ENCODE measurements around the gene GRM3.

Gene GRM3

GRCh38 chr7:86790383-86790782 lies 146.7 kb downstream of the GRM3 start:
- ATAC-seq = no peak

GRCh38 chr7:86792260-86792659 lies 148.6 kb downstream of the GRM3 start:
- ATAC-seq = no peak

GRCh38 chr7:86793136-86793535 lies 149.4 kb downstream of the GRM3 start:
- no peak for ATAC-seq

- no peak for ATAC-seq
Observed at GRCh38 chr7:86814661-86815379, 171.1 kb downstream of the GRM3 start.

GRCh38 chr7:86815556-86815955 lies 171.8 kb downstream of the GRM3 start:
- no peak for ATAC-seq

- ATAC-seq = no peak
Observed at GRCh38 chr7:86818903-86819302, 175.2 kb downstream of the GRM3 start.

GRCh38 chr7:86823769-86824168 lies 180.1 kb downstream of the GRM3 start:
- no peak for ATAC-seq

GRCh38 chr7:86825264-86825663 lies 181.6 kb downstream of the GRM3 start:
- no peak for ATAC-seq

GRCh38 chr7:86826948-86827347 lies 183.2 kb downstream of the GRM3 start:
- no peak for ATAC-seq

GRCh38 chr7:86833360-86833759 lies 189.7 kb downstream of the GRM3 start:
- no peak for ATAC-seq

- ATAC-seq = no peak
Observed at GRCh38 chr7:86837235-86837634, 193.5 kb downstream of the GRM3 start.

GRCh38 chr7:86844608-86845007 lies 200.9 kb downstream of the GRM3 start:
- ATAC-seq = peak in 1 of 2 donors; percentile 24

GRCh38 chr7:86846494-86847190 lies 202.9 kb downstream of the GRM3 start:
- no peak for ATAC-seq

- no peak for ATAC-seq
Observed at GRCh38 chr7:86848226-86848625, 204.5 kb downstream of the GRM3 start.

GRCh38 chr7:86851566-86851965 lies 207.9 kb downstream of the GRM3 start:
- no peak for ATAC-seq

- no peak for ATAC-seq
Observed at GRCh38 chr7:86863452-86863851, 219.7 kb downstream of the GRM3 start.

- no peak for ATAC-seq
Observed at GRCh38 chr7:86867163-86867762, 223.6 kb downstream of the GRM3 start.

- ATAC-seq = no peak
Observed at GRCh38 chr7:86876146-86876545, 232.4 kb downstream of the GRM3 start.

GRCh38 chr7:86884152-86884551 lies 240.4 kb downstream of the GRM3 start:
- no peak for ATAC-seq

- ATAC-seq = no peak
Observed at GRCh38 chr7:86889501-86889900, 245.8 kb downstream of the GRM3 start.

GRCh38 chr7:86898171-86898570 lies 254.5 kb downstream of the GRM3 start:
- no peak for ATAC-seq

GRCh38 chr7:86900886-86901285 lies 257.2 kb downstream of the GRM3 start:
- ATAC-seq = no peak

GRCh38 chr7:86904949-86905834 lies 261.5 kb downstream of the GRM3 start:
- ATAC-seq = no peak
